Left lung (tissue), 14 donors: Measurements from ENCODE around the gene GCFC2. TPM values are rescaled to one million over a fixed set of nuclear protein-coding genes. Genes with fewer than 3 reads are reported as not detected.

Experiments used
- ATAC-seq: fragments of 200-7000 bp; cut with Tn5 transposase; one replicate; pipeline ENCODE4 v1.9.1; 2020; ENCODE audit warnings: moderate library complexity
- DNase-seq, 4 donors: peaks; one replicate each; pipeline ENCODE4 v3.0.0-alpha.2; 2013 to 2020
- H3K27ac ChIP-seq, 2 donors: fragments of 200-600 bp; sonication (generic) in 1 of 2; one replicate each; pipeline versions ENCODE4 v1.5.0 to v1.8.0; 2020 to 2021
- H3K27me3 ChIP-seq, 2 donors: fragments of 200-600 bp; sonication (generic) in 1 of 2; one replicate each; pipeline versions ENCODE4 v1.5.0 to v1.8.0; 2020 to 2021
- H3K36me3 ChIP-seq, 2 donors: fragments of 200-600 bp; sonication (generic) in 1 of 2; one replicate each; pipeline versions ENCODE4 v1.5.0 to v1.8.0; 2020 to 2021
- H3K4me1 ChIP-seq, 2 donors: fragments of 200-600 bp; one replicate each; pipeline ENCODE4 v1.8.0; 2021
- H3K4me3 ChIP-seq, 2 donors: fragments of 200-600 bp; sonication (generic) in 1 of 2; one replicate each; pipeline versions ENCODE4 v1.5.0 to v1.8.0; 2020 to 2021; ENCODE audit warnings: mild to moderate bottlenecking in 1 of 2
- H3K9me3 ChIP-seq, 2 donors: fragments of 200-600 bp; sonication (generic) in 1 of 2; one replicate each; pipeline versions ENCODE4 v1.5.0 to v1.8.0; 2020 to 2021
- intact Hi-C, 2 donors: fragments of 100-400 bp; cut with DNase I; formaldehyde crosslinking; loops; one replicate each; pipeline versions ENCODE4 v1.11.2 to v1.14.2; 2022
- long read RNA-seq, 12 donors: library from polyadenylated mRNA in 2 of 12; unstranded in 2 of 12; transcript quantifications; one replicate each; pipeline ENCODE4 v2.0.0 and lab custom pipeline, GENCODE V29; 2019 to 2026
- polyA plus RNA-seq, 6 donors: library from polyadenylated mRNA; unstranded; fragments of 120-200 nt; gene quantifications; one replicate each; pipeline ENCODE4 v1.2.1, GENCODE V29; 2013; ENCODE audit not compliant: insufficient read length in 6 of 6
- total RNA-seq, 2 donors: library from RNA; stranded (reverse); fragmentation: NEBNext Ultra II Directional; extraction: Animal tissue kit (Norgen Biotek cat#: 25700); gene quantifications; one replicate each; pipeline ENCODE4 v1.2.1, GENCODE V29; 2021
- TF ChIP-seq, protein P1 (sequence below), 2 donors: fragments of 200-600 bp; sonication (generic) in 1 of 2; IDR thresholded peaks; one replicate each; pipeline versions ENCODE4 v1.5.0 to v1.8.0; 2021; ENCODE audit warnings: antibody characterized with exemption in 2 of 2
- donor health status: DM: no; HTN: yes; CAD: no.
- donor health status: DM: no; HTN: no; CAD: no.

The GCFC2 gene
- total RNA-seq = 10 to 100 TPM; 10.4 to 14.3 TPM
- polyA plus RNA-seq = 10 to 100 TPM; 41.8 to 48.8 (median 46.2) TPM
- long read RNA-seq, donor 1, full-length matches to known transcripts = 4 of 18 reads
- long read RNA-seq, donor 1, partial matches to known transcripts = 14 of 18 reads
- long read RNA-seq, donor 1, other reads (novel, unspliced or antisense) = 0 of 18 reads
- long read RNA-seq, donor 2, partial matches to known transcripts = 23 of 25 reads
- long read RNA-seq, donor 2, other reads (novel, unspliced or antisense) = 0 of 25 reads
- long read RNA-seq, donor 3, partial matches to known transcripts = 51 of 82 reads
- long read RNA-seq, donor 3, other reads (novel, unspliced or antisense) = 30 of 82 reads
- long read RNA-seq, donor 4, partial matches to known transcripts = 3 of 5 reads
- long read RNA-seq, donor 4, other reads (novel, unspliced or antisense) = 1 of 5 reads
- long read RNA-seq, donor 5, partial matches to known transcripts = 0 of 1 reads
- long read RNA-seq, donor 5, other reads (novel, unspliced or antisense) = 0 of 1 reads
- long read RNA-seq, donor 6, full-length matches to known transcripts = 4 of 13 reads
- long read RNA-seq, donor 6, partial matches to known transcripts = 9 of 13 reads
- long read RNA-seq, donor 6, other reads (novel, unspliced or antisense) = 0 of 13 reads
- long read RNA-seq, donor 7, partial matches to known transcripts = 0 of 1 reads
- long read RNA-seq, donor 7, other reads (novel, unspliced or antisense) = 0 of 1 reads
- long read RNA-seq, donor 8, partial matches to known transcripts = 73 of 75 reads
- long read RNA-seq, donor 8, other reads (novel, unspliced or antisense) = 0 of 75 reads
- long read RNA-seq, donor 9 = 0 reads
- long read RNA-seq, donor 10, partial matches to known transcripts = 0 of 4 reads
- long read RNA-seq, donor 10, other reads (novel, unspliced or antisense) = 1 of 4 reads
- long read RNA-seq, donor 11, transcript GCFC2-207 (3 exons, 1,066 nt) = major isoform, 7 of 7 reads
- long read RNA-seq, donor 11, partial matches to known transcripts = 0 of 7 reads
- long read RNA-seq, donor 11, other reads (novel, unspliced or antisense) = 0 of 7 reads
- long read RNA-seq, donor 12, full-length matches to known transcripts = 3 of 15 reads
- long read RNA-seq, donor 12, partial matches to known transcripts = 12 of 15 reads
- long read RNA-seq, donor 12, other reads (novel, unspliced or antisense) = 0 of 15 reads

DNA sequence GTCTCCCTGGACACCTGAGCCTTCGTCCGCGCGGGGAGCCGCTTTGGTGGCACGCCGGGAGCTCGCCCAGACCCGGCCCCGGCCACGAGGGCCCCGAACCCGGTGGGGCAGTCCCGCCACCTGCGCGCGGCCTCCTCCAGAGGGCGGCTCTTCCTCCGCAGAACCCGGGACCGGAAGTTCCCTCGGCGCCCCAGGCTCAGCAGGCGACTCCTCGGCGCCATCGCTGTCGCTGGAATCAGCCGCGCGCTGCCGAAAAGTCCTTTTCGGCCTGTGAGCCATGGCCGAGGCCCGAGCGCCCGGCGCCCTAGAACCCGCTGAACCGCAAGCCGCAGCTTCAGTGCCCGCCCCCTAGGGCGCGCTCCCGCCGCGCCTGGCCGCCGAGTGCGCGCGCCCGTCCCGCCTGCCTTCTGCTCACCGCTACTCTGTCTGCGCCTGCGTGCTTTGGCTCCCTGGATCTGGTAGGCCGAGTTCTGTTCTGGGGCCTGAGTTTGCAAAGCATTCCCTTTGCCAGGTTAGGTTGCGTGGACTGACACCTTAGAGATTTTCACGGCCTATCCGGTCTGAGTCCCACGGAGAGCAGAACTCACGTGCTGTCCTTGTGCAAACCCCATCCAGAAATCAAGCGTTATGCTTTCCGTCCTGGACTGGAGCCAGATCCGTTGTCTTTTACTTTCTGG, at the start of gene GCFC2:
Gene GCFC2 (minus strand): TSS at position 339 of the 677 bp plus-strand sequence. CDS start 60 bp downstream, at position 279.
- TF ChIP-seq, protein P1, sequence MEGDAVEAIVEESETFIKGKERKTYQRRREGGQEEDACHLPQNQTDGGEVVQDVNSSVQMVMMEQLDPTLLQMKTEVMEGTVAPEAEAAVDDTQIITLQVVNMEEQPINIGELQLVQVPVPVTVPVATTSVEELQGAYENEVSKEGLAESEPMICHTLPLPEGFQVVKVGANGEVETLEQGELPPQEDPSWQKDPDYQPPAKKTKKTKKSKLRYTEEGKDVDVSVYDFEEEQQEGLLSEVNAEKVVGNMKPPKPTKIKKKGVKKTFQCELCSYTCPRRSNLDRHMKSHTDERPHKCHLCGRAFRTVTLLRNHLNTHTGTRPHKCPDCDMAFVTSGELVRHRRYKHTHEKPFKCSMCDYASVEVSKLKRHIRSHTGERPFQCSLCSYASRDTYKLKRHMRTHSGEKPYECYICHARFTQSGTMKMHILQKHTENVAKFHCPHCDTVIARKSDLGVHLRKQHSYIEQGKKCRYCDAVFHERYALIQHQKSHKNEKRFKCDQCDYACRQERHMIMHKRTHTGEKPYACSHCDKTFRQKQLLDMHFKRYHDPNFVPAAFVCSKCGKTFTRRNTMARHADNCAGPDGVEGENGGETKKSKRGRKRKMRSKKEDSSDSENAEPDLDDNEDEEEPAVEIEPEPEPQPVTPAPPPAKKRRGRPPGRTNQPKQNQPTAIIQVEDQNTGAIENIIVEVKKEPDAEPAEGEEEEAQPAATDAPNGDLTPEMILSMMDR (IDR thresholded peaks at IDR 0.05) = peak; percentile 16 to 26
- intact Hi-C loops = no loop called here
- ATAC-seq (peak; percentile 99), DNase-seq (peak; percentile 86 to 95 (median 92))
- Histone ChIP-seq H3K36me3 (peaks cover 0 to 5% of the 10 kb centered on the region in 2 donors), H3K27me3 (no peaks in the 10 kb centered on the region), H3K27ac (peak within 1 kb of the TSS; percentile 87 to 93), H3K4me3 (peak within 1 kb of the TSS; percentile 65 to 78), H3K4me1 (peaks cover 0 to 23% of the 10 kb centered on the region in 2 donors), H3K9me3 (no peaks in the 10 kb centered on the region)

DNA sequence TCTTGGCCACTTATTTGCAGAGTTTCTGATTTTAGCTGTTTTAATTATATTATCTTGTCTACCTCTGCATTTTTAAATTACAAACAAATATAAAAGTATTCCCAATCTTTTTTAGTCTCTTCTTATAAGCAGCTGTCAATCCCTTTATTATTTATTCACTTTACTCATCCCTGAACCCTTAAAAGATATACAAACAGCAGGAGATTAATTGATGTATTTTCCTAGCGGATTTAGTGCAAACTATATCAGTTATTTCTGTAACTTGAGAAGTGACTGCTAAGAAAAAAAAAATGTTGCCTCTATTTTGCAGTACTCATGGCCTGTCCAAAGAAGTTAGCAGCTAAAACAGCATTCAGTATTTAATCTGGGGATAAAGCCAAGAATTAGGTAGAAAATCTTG, 42.1 kb upstream of the GCFC2 start:
- H3K4me3 ChIP-seq = no peak overlapping the region
- no peak overlapping the region for H3K27ac ChIP-seq
- intact Hi-C loops = no loop called here
- TF ChIP-seq, protein P1 (IDR thresholded peaks at IDR 0.05) = no peak
- no peaks in the 10 kb centered on the region for H3K4me1 ChIP-seq
- H3K9me3 ChIP-seq = no peaks in the 10 kb centered on the region
- no peaks in the 10 kb centered on the region for H3K27me3 ChIP-seq
- ATAC-seq (no peak), DNase-seq (no peak)
- H3K36me3 ChIP-seq = no peaks in the 10 kb centered on the region

GRCh38 chr2:75751824-75752468, 41.2 kb upstream of the GCFC2 start:
- Histone ChIP-seq H3K27me3 (no peaks in the 10 kb centered on the region), H3K36me3 (no peaks in the 10 kb centered on the region), H3K4me3 (no peak overlapping the region), H3K27ac (no peak overlapping the region), H3K9me3 (no peaks in the 10 kb centered on the region), H3K4me1 (no peaks in the 10 kb centered on the region)
- TF ChIP-seq, protein P1 (IDR thresholded peaks at IDR 0.05) = no peak
- no peak for ATAC-seq
- intact Hi-C loops = no loop called here
- DNase-seq = no peak

DNA sequence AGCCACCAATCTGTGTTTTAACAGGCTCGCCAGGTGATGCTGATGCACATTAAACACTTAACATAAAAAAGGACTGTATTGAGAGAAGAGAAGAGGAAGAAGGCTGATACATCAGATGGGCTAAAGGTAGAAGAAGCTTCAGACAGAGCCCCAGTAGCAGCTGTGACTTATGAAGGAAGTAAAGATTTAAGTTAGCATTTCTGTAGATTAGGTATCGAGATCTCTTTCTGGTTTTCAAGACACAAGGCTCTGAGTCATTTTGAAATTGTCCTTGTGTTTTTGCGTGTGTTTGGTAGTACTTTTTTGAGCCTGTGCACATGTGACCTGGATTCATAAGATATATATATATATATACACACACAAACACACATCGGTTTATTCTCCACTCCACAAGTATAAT, 40.6 kb upstream of the GCFC2 start:
- DNase-seq (no peak), ATAC-seq (no peak)
- TF ChIP-seq, protein P1 (IDR thresholded peaks at IDR 0.05) = no peak
- no peaks in the 10 kb centered on the region for H3K27me3 ChIP-seq
- no peaks in the 10 kb centered on the region for H3K4me1 ChIP-seq
- H3K27ac ChIP-seq = no peak overlapping the region
- H3K9me3 ChIP-seq = no peaks in the 10 kb centered on the region
- intact Hi-C loops = no loop called here
- no peak overlapping the region for H3K4me3 ChIP-seq
- H3K36me3 ChIP-seq = no peaks in the 10 kb centered on the region
